TTC549 (cell line): ENCODE data around the gene ADAMTS14.
"Not testable (repeated sequence)": the region's sequence is repeated elsewhere in the genome, so short reads cannot be mapped to it uniquely, and the experiment has no call there.

Source experiments
- FAIRE-seq: peaks from 2 replicates; lab custom pipeline; 2012; peaks lifted over from hg19 to GRCh38; lab: Jason Lieb, UNC

ADAMTS14 gene

DNA sequence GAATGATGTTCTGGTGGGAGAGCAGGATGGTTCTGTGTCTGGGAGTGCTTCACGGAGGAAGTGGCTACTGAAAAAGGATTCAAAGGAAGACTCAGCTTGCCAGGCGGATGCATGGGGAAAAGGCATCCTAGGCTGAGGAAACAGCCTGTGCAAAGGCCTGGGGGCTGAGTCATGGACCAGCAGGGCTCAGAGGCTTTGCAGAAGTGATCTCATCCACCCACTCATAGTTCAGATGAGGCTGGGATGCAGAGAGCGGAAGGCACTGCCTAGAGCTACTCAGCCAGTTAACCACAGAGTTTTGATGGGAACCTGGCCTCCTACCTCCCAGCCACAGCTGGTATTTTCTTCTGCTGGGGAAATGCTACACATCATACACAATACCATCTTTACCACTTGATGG lies 15.8 kb upstream of the ADAMTS14 start:
- FAIRE-seq = no peak

DNA sequence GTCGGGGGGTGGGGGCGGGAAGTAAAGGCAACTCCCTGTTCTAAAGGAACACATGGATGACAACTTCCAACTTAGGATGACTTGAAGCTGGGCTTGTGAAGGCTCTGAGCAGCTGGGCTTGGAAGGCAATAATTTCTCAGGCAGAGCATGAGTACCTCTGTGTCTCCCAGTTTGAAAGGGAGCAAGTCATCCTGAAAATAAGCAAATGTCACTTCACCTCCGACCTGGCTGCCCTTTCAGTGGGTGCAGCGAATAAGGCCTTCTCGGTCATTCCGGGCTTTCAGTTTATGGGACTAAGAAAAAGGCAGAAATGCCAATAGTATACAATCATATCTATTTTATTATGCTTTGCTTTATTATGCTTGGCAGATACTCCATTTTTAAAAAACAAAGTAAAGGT lies 15.3 kb upstream of the ADAMTS14 start:
- no peak for FAIRE-seq

DNA sequence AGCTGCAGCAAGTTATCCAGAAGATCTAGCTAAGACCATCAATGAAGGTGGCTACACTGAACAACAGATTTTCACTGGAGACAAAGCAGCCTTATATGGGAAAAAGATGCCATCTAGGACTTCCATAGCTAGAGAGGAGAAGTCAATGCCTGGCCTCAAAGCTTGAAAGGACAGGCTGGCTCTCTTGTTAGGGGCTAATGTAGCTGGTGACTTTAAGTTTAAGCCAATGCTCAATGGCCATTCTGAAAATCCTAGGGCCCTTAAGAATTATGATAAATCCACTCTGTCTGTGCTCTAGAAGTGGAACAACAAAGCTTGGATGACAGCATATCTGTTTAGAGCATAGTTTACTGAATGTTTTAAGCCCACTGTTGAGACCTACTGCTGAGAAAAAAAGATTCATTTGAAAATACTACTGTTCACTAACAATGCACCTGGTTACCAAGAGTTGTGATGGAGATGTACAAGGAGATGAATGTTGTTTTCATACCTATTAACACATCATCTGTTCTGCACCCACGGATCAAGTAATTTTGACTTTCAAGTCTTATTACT lies 13.6 kb upstream of the ADAMTS14 start:
- no peak for FAIRE-seq

DNA sequence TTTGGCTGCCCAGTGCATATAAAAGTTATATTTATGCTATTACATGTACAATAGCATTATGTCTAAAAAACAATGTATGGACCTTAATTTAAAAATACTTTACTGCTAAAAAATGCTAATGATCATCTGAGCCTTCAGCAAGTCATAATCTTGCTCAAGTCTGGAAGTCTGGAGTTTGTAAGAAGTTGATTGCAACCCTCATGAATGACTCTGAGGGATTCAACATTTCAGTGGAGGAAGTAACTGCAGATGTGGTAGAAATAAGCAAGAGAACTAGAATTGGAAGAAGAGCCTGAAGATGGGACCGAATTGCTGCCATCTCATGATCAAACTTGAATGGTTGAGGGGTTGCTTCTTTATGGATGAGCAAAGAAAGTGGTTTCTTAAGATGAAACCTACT lies 13.0 kb upstream of the ADAMTS14 start:
- no peak for FAIRE-seq

DNA sequence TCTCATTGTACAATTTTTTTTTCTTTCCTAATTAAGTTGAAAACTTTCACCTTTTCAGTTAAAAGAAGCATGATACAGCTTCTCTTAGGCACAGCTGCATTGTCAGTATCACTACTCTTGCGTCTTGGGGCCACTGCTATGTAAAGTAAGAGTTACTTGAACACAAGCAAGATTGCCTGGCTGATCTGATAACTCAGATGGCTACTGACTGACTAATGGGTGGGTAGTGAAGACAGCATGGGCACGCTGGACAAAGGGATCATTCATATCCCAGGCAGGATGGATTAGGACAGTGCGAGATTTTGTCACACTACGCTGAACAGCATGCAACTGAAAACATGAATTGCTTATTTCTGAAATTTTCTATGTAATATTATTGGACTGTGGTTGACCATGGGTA lies 11.6 kb upstream of the ADAMTS14 start:
- FAIRE-seq = no peak

DNA sequence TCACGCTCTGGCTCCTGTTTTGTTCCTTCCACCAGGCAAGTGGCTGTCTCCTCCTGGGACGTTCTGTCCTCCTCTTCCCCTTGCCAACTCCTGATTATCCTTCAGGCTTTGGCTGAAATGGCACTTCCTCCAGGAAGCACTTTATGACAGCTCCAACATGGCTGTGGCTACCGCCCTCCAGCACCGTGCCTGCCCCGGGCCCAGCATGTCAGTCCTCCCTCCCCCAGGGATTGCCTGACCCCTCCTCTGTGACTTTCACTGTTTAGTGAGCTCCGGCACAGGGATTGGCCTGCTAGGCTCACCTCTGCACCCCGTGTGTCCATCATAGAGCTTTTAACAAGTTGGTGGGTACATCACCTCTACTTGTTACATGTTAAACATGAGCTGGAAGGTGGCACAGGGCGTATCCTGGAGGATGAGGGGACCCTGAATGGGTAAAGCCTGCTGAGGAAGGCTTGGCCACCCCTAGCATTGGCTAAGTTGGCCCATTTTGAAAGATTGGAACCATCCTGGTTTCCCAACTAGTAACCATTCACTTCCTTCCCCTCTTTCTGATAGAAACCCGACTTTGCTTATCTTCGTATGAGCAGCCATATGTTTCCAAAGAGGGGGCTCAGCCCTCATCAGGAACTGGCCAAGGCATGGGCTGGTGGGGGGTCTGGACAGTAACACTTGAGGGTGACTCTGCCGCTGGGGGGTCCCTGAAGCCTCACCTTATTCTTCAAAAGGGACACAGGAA lies 10.5 kb upstream of the ADAMTS14 start:
- no peak for FAIRE-seq

DNA sequence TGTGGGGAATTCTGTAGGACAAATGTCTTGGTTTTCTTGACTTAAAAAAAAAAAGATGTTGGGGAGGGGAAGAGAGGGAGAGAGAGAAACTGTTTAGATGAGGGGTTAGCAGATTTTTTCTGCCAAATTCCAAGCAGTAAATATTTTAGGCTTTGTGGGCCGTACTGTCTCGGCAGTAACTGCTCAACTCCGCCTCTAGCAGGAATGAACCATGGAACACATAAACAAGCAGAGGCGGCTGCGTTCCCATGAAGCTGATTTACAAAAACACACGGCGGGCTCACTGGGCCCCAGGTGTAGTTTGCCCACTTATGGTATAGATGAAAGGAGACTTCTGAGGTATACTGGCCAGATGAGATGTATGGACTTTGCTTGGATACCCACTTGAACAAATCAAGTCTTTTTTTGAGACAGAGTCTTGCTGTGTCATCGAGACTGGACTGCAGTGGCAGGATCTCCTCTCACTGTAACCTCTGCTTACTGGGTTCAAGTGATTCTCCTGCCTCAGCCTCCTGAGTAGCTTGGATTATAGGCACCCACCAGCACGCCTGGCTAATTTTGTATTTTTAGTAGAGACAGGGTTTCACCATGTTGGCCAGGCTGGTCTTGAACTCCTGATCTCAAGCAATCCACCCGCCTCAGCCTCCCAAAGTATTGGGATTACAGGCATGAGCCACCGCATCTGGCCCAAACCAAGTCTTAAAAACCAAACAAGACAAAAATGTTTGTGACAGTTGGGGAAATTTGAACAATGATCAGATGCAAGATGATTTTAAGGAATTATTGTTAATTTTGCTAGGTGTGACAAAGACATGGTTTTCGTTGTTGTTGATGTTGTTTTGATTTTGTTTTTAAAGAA lies 9.7 kb upstream of the ADAMTS14 start:
- FAIRE-seq = no peak

DNA sequence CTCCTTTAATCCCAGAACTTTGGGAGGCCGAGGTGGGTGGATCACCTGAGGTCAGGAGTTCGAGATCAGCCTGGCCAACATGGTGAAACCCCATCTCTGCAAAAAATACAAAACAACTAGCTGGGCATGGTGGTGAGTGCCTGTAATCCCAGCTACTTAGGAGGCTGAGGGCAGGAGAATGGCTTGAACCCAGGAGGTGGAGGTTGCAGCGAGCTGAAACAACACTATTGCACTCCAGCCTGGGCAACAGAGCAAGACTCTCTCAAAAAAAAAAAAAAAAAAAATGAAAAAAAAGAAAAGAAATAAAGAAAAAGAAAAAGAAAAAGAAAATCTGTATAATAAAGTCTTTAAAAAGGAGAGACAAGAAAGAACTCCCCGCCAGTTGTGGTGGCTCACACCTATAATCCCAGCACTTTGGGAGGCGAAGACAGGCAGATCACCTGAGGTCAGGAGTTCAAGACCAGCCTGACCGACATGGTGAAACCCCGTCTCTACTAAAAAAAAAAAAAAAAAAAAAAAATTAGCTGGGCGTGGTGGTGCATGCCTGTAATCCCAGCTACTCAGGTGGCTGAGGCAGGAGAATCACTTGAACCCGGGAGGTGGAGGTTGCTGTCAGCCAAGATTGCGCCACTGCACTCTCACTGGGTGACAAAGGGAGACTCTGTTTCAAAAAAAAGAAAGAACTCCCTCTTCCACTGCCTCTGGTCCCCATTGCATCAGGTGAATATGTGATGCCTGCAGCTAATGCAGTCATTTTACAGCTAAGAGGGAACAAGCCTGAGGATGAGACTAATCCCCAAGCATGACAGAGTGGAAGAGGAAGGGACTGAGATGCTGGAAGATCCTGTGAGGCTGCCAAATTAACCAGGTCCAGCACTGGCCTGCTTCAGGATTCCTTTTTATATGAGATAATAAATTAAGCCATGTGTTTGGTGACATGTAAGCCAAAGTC lies 8.6 kb upstream of the ADAMTS14 start:
- not testable (repeated sequence) for FAIRE-seq

DNA sequence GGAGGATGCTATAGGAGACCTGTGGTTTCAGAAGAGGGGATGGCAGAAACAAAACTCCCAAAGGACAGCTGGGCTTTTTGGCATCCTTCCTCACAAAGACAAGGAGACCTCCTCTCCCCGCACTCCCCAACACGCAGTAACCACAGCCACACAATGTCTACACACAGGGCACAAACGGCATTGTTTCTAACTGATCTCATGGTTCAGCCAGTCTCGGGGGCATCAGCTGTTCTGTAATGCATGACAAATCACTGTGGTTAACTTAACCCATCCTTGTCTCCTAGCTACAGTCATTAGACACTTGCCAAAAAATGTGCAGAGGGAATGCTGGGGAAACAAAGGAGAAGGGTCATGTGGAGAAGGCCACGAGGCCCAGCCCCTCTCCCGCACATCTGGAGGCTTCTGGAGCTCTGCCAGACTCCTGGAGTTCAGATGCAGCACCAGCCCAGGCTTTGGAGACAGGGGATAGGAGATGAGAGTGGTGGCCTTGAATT lies 7.6 kb upstream of the ADAMTS14 start:
- no peak for FAIRE-seq

DNA sequence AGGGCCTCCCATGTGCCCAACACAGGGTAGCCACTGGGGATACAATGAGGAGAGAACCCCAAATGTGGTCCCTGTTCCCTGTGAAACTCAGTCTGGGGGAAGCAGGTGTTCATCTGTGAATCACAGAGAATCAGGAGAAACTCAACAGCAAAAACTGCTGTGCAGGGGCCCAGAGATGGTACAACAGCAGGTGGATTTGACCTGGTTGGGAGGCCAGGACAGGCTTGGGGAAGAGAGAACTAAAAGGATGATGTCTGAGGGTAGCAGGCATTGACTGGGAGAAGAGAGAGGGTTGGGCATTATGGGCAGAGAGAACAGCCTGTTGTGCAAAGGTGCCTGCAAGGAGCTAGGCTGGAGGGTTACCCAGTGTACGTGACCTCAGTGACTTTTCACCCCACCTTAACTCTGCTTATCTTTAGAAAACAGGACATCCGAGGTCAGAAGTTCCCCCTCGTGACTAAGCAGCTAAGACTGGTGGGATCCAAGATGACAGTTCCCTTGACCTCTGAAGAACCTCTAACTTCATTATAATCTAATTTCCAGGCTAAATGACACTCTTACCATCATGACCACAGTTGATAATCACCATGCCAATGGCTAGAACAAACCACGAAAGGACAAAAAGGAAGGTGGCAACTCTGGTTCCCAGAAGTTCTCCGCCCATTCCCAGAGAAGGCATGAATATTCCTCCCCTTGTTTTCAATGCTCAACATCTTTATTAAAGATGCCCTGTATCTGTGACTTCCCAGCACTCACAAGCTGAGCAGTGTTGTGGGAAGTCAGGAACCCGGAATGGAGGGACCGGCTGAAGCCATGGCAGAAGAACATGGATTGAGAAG lies 5.1 kb upstream of the ADAMTS14 start:
- FAIRE-seq = no peak

DNA sequence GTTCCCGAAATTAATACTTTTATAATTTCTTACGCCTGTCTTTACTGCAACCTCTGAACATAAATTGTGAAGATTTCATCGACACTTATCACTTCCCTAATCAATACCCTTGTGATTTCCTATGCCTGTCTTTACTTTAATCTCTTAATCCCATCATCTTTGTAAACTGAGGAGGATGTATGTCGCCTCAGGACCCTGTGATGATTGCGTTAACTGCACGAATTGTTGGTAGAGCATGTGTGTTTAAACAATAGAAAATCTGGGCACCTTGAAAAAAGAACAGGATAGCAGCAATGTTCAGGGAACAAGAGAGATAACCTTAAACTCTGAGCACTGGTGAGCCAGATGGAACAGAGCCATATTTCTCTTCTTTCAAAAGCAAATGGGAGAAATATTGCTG lies 4.5 kb upstream of the ADAMTS14 start:
- not testable (repeated sequence) for FAIRE-seq

DNA sequence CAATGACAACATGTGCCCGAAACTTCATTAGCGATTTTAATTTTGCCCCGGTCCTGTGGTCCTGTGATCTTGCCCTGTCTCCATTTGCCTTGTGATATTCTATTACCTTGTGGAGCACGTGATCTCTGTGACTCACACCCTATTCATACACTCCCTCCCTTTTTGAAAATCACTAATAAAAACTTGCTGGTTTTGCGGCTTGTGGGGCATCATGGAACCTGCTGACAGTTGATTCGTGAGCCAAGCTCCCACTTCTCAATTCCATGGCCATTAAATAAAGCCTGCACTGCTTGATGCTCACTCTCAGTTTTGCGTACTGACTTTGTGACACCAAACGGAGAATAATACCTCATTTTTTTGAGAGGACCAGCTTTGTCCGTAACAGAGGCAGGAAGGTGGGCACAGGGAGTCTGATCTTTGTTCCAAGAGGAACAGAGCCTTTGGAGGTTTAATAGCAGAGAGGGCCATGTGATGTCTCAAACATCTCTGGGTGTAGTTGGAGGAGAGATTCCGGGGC lies 3.8 kb upstream of the ADAMTS14 start:
- FAIRE-seq = no peak

DNA sequence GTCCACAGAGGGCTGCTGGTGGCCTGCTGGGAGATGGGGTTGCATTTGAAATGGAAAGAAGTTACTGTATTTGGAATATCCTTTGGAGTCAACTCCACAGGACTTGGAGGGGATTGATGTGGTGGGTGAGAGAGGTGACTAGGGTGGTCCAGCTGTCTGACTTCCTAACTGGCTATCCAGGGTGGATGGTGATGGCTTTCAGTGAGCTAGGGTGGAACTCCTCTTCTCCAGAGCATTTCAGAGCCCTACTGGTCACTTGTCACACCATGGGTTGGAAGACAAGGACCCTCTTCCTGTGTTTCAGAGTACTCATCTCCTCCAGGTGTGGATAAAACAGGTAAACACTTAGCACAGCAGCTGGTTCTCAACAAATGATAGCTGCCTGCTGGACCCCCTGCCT lies 3.3 kb upstream of the ADAMTS14 start:
- FAIRE-seq = no peak

DNA sequence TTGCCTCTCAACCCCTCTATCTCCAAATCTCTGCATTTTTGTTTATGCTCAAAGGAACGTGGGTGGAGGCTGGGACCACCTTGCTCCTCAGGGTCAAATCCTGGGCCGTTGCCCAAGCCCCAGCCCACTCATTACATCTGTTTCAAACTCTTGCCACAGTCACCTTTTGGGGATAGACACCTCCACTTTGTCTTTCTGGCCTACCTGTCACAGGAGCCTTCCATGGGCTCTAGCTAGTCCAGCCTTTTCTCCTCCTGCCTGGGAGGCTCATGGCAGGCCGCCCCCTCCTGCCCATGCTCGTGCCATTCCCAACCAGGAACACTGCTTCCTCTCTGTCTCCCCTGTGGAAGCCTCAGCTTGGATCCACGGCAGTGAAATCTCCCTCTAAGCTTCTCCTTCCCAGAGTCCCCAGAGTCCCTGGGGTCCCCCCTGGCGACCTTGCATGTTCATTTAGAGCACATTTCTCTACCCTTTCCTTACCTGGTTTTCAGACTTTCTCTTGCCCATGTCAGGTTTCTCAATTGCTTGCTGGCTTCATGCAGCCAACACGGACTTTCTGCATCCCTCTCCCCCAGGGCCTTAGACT lies 2.5 kb upstream of the ADAMTS14 start:
- FAIRE-seq = no peak

DNA sequence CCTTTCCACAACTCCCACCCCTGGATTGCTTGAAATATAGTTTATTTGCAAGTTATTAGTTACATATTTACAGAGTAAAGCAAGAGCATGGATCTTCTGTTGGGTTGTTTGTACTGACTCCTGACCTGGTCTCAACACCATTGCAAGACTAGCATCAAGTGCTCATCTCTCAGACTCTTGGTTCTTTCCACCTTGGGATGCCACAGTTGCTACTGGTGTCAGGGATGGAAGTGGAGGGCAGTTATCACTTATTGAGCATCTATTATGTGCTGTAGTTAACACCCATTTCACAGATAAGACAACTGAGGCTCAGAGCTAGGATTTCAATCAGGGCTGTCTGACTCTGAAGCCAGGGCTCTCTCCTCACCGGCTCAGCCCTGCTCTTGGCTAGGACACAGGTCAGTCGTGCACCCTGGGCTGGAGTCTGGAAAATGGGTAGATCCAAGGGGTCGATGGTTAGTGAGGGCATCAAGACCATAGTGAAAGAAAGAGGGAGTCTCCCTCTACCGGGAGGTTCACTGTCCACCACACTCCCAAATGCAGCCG lies 614 bp upstream of the ADAMTS14 start:
- no peak for FAIRE-seq

DNA sequence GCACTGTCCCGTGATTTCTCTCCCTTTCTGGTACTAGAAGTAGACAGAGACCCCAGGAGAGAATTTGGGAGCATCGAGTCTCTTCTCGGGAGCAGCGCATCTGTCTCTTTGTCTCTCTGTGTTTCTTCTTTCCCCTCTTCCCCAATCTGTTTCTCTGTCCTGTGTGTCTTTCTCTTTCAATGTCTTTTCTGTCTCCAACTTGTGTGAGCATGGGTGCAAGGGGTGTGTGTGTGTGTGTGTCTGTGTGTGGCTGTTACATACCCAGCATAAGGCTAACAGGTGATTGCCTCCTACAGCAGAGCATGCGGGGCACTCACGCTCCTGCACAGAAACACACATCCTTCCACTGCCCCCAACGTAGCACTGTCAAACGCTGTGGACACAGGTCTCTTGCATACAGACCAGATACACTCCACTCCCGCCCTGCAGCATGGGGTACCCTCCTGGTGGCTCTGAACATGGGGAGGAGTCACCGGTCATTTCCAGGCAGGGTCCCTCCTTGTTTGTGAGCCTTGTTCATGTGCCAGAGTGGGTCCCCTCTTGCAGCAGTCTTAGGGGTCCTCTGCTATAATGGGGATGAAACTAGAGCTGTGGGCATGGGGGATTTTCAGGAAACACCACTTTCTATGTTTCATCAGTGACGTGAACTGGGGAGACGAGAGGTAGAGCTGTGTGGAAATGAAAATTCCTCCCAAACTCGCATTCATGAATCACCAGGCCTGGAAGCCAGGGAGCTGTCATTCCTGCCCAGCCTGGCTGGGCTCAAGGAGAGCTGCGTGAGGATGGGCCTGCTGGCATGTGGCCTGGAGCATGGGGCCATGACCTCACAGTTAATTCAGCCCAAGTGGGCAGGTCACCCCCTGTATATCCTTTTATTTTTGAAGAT lies 980 bp downstream of the ADAMTS14 start:
- FAIRE-seq = no peak

DNA sequence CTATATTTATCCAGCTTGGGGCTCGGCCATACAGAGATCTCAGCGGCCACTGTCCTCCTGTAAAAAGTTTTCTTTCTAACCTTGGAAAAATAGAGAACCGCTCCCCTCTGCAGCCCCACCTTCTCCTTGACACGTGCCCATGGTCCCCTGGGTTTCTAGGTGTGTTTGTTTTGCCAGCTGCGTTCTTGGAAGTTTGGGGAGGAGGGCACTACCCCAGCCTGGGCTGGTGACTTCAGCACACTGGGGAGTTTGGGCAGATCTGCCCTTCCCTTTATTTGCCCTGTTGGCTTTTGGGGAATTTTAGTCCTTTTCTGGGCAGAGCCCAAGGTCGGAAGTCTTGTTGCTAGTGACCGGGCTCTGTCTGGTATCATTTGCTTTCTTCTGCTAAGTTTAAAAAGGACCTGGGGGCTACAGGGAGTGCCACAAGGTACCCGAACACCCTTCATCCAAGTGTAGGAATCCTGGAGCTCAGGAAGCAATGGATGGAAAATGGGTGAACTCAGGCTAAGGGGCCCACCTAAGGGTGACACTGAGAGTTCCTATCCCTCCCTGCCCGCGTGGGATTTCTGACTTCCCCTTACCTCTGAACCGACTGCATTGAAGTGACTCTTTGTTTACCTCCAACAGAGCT lies 1.7 kb downstream of the ADAMTS14 start:
- no peak for FAIRE-seq
